Uterus (tissue), 2 donors: ENCODE data around the gene VPS72.

Experiments
- CTCF ChIP-seq, 4 experiments: fragments of 200-600 bp in 2 of 4; fragments of 450-650 bp in 2 of 4; sonication (generic) in 2 of 4; IDR thresholded peaks; one replicate each; pipeline ENCODE4 v1.5.1; 2016 to 2019; ENCODE audit warnings: antibody characterized with exemption in 4 of 4, mild to moderate bottlenecking in 2 of 4, moderate library complexity in 1 of 4
- POLR2A ChIP-seq, 2 donors: fragments of 450-650 bp; IDR thresholded peaks; one replicate each; pipeline ENCODE4 v1.6.1; 2016; ENCODE audit warnings: antibody characterized with exemption in 2 of 2, mild to moderate bottlenecking in 1 of 2, moderate library complexity in 1 of 2

GRCh38 chr1:151192047-151192446, 2.0 kb upstream of the VPS72 start:
- TF ChIP-seq CTCF (IDR thresholded peaks at IDR 0.05), result no peak
- TF ChIP-seq POLR2A (IDR thresholded peaks at IDR 0.05), result no peak
